Measurements from ENCODE around the gene PTPRM.

GRCh38 chr18:7697306-7697705, 130.2 kb downstream of the PTPRM start:
- TF ChIP-seq EP300 (IDR thresholded peaks at IDR 0.05) = no peak
- TF ChIP-seq, protein P1, sequence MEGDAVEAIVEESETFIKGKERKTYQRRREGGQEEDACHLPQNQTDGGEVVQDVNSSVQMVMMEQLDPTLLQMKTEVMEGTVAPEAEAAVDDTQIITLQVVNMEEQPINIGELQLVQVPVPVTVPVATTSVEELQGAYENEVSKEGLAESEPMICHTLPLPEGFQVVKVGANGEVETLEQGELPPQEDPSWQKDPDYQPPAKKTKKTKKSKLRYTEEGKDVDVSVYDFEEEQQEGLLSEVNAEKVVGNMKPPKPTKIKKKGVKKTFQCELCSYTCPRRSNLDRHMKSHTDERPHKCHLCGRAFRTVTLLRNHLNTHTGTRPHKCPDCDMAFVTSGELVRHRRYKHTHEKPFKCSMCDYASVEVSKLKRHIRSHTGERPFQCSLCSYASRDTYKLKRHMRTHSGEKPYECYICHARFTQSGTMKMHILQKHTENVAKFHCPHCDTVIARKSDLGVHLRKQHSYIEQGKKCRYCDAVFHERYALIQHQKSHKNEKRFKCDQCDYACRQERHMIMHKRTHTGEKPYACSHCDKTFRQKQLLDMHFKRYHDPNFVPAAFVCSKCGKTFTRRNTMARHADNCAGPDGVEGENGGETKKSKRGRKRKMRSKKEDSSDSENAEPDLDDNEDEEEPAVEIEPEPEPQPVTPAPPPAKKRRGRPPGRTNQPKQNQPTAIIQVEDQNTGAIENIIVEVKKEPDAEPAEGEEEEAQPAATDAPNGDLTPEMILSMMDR (IDR thresholded peaks at IDR 0.05) = no peak
- TF ChIP-seq E2F6 (IDR thresholded peaks at IDR 0.05; ENCODE audit: borderline replicate concordance, low read depth) = no peak
